Ascending aorta (tissue), 2 donors: ENCODE results near the gene SLC2A10. TPM values are rescaled to one million over a fixed set of nuclear protein-coding genes. Genes with fewer than 3 reads are reported as not detected.

Experiments used
- DNase-seq, 2 donors: peaks; one replicate each; pipeline ENCODE4 v3.0.0-alpha.2; 2019; ENCODE audit warnings: low spot score in 2 of 2
- H3K27ac ChIP-seq, 2 donors: fragments of 200-600 bp; sonication (generic); one replicate each; pipeline ENCODE4 v1.5.1; 2016 to 2017; ENCODE audit warnings: mild to moderate bottlenecking in 1 of 2
- H3K27me3 ChIP-seq: fragments of 200-600 bp; sonication (generic); one replicate; pipeline ENCODE4 v1.5.1; 2017
- H3K36me3 ChIP-seq, 2 donors: fragments of 200-600 bp; sonication (generic); one replicate each; pipeline ENCODE4 v1.5.1; 2016
- H3K4me1 ChIP-seq, 2 donors: fragments of 200-600 bp; sonication (generic); one replicate each; pipeline ENCODE4 v1.5.1; 2016 to 2017; ENCODE audit warnings: mild to moderate bottlenecking in 1 of 2
- H3K4me3 ChIP-seq, 2 donors: fragments of 200-600 bp; sonication (generic); one replicate each; pipeline ENCODE4 v1.5.1; 2016 to 2017; ENCODE audit warnings: mild to moderate bottlenecking in 1 of 2
- H3K9me3 ChIP-seq, 2 donors: fragments of 200-600 bp; sonication (generic); one replicate each; pipeline ENCODE4 v1.5.1; 2016
- CTCF ChIP-seq, 3 experiments: fragments of 200-600 bp in 2 of 3; fragments of 450-650 bp in 1 of 3; sonication (generic) in 2 of 3; IDR thresholded peaks; one replicate each; pipeline ENCODE4 v1.5.1; 2016 to 2019; ENCODE audit warnings: antibody characterized with exemption in 3 of 3, mild to moderate bottlenecking in 1 of 3, moderate library complexity in 1 of 3
- intact Hi-C: fragments of 100-400 bp; cut with DNase I; formaldehyde crosslinking; loops from one replicate; pipeline ENCODE4 v1.15.1; 2023
- total RNA-seq: library from RNA; depleted of rRNA; stranded (reverse); fragments of >200 nt; gene quantifications from one replicate; pipeline ENCODE4 v1.1.0, GENCODE V29; 2016

Gene SLC2A10
- total RNA-seq, 1 donor from 2014 or later = 13.1 TPM

- TF ChIP-seq CTCF (IDR thresholded peaks at IDR 0.05) = no peak
These were observed 49.6 kb downstream of the SLC2A10 start for GRCh38 chr20:46758929-46759669.

GRCh38 chr20:46761566-46761965, 52.1 kb downstream of the SLC2A10 start:
- no peak for DNase-seq
- Histone ChIP-seq H3K9me3 (no peaks in the 10 kb centered on the region), H3K36me3 (no peaks in the 10 kb centered on the region), H3K4me1 (no peaks in the 10 kb centered on the region), H3K27ac (no peak overlapping the region), H3K27me3 (no peaks in the 10 kb centered on the region), H3K4me3 (no peak overlapping the region)
- intact Hi-C loops = no loop called here
- TF ChIP-seq CTCF (IDR thresholded peaks at IDR 0.05) = no peak

More at GRCh38 chr20:46758929-46759669, 49.6 kb downstream of the SLC2A10 start:
- H3K27me3 ChIP-seq = no peaks in the 10 kb centered on the region
- intact Hi-C loops = loop anchor here (2.0 to 10.0 kb wide), 2 partner anchors 392 to 626 kb away; no protein-coding TSS in a partner anchor
- no peaks in the 10 kb centered on the region for H3K9me3 ChIP-seq
- no peak for DNase-seq
- H3K27ac ChIP-seq = no peak overlapping the region
- no peaks in the 10 kb centered on the region for H3K4me1 ChIP-seq
- no peaks in the 10 kb centered on the region for H3K36me3 ChIP-seq
- no peak overlapping the region for H3K4me3 ChIP-seq

GRCh38 chr20:46764068-46764467, 54.6 kb downstream of the SLC2A10 start:
- H3K36me3 ChIP-seq = no peaks in the 10 kb centered on the region
- intact Hi-C loops = no loop called here
- no peaks in the 10 kb centered on the region for H3K9me3 ChIP-seq
- no peaks in the 10 kb centered on the region for H3K27me3 ChIP-seq
- no peak overlapping the region for H3K4me3 ChIP-seq
- TF ChIP-seq CTCF (IDR thresholded peaks at IDR 0.05) = no peak
- no peaks in the 10 kb centered on the region for H3K4me1 ChIP-seq
- no peak for DNase-seq
- no peak overlapping the region for H3K27ac ChIP-seq

- Histone ChIP-seq H3K36me3 (no peaks in the 10 kb centered on the region), H3K4me3 (no peak overlapping the region), H3K4me1 (no peaks in the 10 kb centered on the region), H3K9me3 (no peaks in the 10 kb centered on the region), H3K27me3 (no peaks in the 10 kb centered on the region), H3K27ac (no peak overlapping the region)
- intact Hi-C loops = no loop called here
- TF ChIP-seq CTCF (IDR thresholded peaks at IDR 0.05) = no peak
- no peak for DNase-seq
These were observed 56.2 kb downstream of the SLC2A10 start for GRCh38 chr20:46765506-46766120.

GRCh38 chr20:46767127-46767761, 57.8 kb downstream of the SLC2A10 start:
- Histone ChIP-seq H3K9me3 (no peaks in the 10 kb centered on the region), H3K4me1 (no peaks in the 10 kb centered on the region), H3K27ac (no peak overlapping the region), H3K36me3 (no peaks in the 10 kb centered on the region), H3K27me3 (no peaks in the 10 kb centered on the region), H3K4me3 (no peak overlapping the region)
- TF ChIP-seq CTCF (IDR thresholded peaks at IDR 0.05) = peak in 2 of 3 experiments; percentile 13 to 41
- DNase-seq = no peak
- intact Hi-C loops = no loop called here
